ENCODE measurements around the gene TRIP13.

GRCh38 chr5:957748-958485 is 65.2 kb downstream of the TRIP13 start:
- TF ChIP-seq CTCF (IDR thresholded peaks at IDR 0.05; ENCODE audit: low read depth, low read length, poor library complexity, severe bottlenecking) (no peak), EZH2phosphoT487 (IDR thresholded peaks at IDR 0.05; ENCODE audit: borderline replicate concordance, low read length) (no peak)
